HG03135 (cell line): ENCODE data around the gene CDH19.
"Not testable (repeated sequence)": the region's sequence is repeated elsewhere in the genome, so short reads cannot be mapped to it uniquely, and the experiment has no call there.

Experiments used
- ATAC-seq: cut with Tn5 transposase; IDR thresholded peaks from one replicate; pipeline ENCODE4 v1.9.1; 2021; ENCODE audit warnings: mild to moderate bottlenecking, moderate library complexity; ENCODE audit not compliant: unreplicated experiment

CDH19 gene

GRCh38 chr18:66473882-66474281, 130.0 kb downstream of the CDH19 start:
- no peak for ATAC-seq

- ATAC-seq: not testable (repeated sequence)
Measured at GRCh38 chr18:66466184-66466583, 137.7 kb downstream of the CDH19 start.

- no peak for ATAC-seq
Measured at GRCh38 chr18:66461344-66461743, 142.5 kb downstream of the CDH19 start.

GRCh38 chr18:66457245-66457644, 146.6 kb downstream of the CDH19 start:
- ATAC-seq: no peak
